GM19468 (cell line): ENCODE measurements around the gene SRGAP3.

Experiments
- ATAC-seq: cut with Tn5 transposase; IDR thresholded peaks from one replicate; pipeline ENCODE4 v1.9.1; 2021; ENCODE audit warnings: mild to moderate bottlenecking, moderate library complexity, moderate number of reproducible peaks; ENCODE audit not compliant: unreplicated experiment; ENCODE audit errors: extremely low read depth

The SRGAP3 gene

GRCh38 chr3:9254764-9255163 is 5.3 kb upstream of the SRGAP3 start:
- ATAC-seq, result no peak

- no peak for ATAC-seq
These were observed 3.9 kb upstream of the SRGAP3 start for GRCh38 chr3:9253327-9253726.

DNA sequence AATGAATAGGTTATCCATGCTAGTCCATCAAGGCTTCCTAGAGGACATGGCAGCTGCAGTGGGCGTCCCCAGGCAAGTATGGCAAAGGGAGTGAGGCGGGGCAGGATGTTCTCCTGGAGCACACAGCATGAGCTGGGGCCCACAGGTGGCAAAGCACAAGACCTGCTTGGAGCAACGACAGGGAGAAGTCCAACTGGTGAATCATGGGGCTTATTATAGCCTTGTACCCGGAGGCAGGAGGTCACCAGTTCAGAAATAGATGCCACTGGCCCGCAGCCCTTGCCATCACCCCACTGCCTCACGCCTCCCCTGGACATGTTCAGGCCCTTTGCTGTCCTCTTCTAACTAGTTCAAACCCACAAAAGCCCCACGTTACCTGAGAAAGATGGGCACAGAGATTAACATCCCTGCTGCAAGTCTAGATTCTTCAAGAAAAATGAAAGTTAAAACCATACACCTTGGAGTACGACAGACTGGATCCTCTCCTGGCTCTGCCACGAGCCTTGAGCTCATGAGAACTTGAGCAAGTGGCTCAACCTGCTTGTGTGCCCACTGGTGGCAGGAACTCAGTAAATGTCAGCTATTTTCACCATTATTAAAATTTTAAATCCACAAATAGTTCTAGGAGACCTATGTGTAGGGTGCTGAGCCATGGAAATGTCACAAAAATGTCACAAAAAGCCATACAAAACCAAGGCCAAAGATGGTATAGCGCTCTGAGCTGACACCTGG is 1.8 kb upstream of the SRGAP3 start:
- ATAC-seq, result no peak

GRCh38 chr3:9250236-9250635 is 790 bp upstream of the SRGAP3 start:
- ATAC-seq, result no peak

DNA sequence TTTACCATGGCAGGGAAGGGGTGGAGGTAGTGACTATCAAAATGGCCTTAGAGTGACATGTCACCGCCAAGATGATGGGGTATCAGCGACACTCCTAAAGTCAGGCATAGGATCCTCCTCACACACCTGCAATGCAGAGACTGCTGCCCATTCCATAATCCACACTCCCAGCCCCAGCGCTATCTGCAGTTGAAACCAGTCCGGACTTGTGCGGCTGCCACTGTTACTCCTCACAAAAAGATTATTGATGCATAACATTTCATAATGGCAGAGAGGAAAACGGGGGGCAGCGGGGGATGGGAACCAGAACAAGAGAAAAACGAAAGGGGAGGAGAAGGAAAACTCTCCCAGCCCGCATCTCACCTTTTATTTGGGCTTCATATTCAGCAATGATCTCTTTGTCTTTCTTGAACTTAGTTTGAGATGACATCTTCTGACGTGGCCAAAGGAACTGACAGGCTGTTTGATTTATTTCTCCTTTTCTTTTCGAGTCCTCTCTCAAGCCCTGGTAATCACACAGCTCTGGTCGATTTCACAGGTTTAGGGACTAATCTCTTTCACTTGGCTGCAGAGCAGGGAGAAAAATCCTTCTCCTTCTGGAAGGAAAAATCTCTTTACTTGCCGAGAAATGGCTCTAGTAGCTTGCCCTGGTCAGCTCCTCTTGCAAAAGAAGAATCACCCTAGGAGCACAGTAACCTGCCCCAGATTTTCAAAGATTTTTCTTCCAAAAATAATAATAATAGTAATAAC is 749 bp downstream of the SRGAP3 start:
- ATAC-seq, result no peak

- ATAC-seq, result no peak
These were observed 1.4 kb downstream of the SRGAP3 start for GRCh38 chr3:9247941-9248521.

GRCh38 chr3:9247361-9247940 is 2.0 kb downstream of the SRGAP3 start:
- ATAC-seq, result no peak

DNA sequence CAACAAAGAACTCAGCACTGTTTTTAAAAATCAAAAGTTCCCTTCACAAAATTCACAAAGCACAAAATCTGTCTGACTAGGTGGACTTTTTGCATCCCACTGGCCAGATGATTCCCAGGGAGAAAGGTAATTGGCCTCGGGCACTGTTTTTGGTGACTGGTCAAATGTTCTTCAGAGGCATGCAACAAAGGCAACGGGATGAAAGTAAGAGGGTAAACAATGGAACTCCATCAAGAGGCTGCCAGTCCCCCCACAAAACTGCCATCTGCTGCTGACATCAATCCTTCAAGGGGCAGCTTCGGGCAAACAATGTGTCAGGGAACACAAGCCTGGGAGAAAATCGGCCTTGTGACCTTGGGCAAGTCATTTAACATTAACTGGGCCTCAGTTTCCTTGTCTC is 3.3 kb downstream of the SRGAP3 start:
- ATAC-seq, result no peak

DNA sequence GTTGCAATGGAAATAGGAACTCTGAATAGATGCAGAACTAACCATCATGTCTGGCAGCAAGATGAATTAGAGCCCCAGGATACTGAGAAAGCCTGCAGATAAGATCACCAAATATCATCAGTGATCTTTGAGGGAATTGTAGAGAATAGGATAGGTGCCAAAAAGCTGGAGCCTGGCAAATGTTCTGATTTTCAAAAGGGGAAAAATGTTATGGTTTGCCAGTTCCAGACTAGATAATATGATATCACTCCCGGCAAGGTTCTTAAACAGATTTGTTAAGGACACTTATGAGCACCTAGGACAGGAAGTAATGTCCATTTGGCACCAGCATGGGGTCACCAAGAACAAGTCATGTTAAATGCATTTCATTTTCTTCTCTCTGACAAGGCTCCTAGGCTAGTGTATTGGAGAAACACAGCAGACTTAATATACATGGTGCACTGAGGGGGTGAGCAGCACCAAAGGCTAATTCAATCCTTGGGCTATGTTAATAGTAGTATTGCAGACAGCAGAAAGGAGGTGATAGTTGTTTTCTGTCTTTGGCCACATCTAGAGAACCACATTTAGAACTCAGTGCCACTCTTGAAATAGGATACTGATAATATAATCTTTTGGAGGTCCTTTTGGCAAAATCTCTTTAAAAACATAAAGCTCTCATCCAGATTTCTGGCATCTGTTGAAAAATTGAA is 4.8 kb downstream of the SRGAP3 start:
- ATAC-seq, result no peak

DNA sequence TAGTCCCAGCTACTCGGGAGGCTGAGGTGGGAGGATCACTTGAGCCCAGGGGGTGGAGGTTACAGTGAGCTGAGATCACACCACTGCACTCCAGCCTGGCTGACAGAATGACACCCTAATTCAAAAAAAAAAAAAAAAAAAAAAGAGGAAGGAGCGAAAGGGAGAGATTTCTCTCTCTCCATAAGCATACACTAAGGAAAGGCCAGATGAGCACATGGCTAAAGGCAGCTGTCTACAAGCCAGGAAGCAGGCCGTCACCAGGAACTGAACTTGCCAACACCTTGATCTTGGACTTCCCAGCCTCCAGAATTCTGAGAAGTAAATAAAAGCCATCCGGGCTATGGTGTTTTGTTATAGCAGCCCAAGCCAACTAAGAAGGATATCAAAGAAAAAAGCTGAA is 7.5 kb downstream of the SRGAP3 start:
- ATAC-seq, result no peak

GRCh38 chr3:9239680-9240079 is 9.8 kb downstream of the SRGAP3 start:
- no peak for ATAC-seq

DNA sequence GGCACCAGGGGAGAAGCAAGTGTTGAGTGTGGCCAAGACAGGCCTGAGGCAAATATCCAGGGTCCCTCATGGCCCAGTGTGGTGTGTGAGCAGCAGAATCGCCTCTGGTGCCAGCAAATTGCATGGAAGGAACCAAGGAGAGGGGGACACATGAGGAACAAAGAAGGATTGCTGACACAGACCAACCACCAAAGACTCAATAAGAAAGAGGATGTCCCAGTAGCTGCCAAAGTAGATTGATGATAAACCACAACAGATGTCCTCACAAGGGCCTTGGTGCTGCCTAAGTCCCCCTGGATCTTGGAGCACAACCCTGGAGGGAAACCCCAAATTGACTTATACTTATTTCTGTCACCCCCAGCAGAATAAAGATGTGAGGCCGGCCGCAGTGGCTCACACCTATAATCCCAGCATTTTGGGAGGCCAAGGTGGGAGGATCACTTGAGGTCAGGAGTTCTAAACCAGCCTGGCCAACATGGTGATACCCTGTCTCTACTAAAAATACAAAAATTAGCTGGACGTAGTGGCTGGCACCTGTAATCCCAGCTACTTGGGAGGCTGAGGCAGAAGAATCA is 10.6 kb downstream of the SRGAP3 start:
- ATAC-seq, result no peak

DNA sequence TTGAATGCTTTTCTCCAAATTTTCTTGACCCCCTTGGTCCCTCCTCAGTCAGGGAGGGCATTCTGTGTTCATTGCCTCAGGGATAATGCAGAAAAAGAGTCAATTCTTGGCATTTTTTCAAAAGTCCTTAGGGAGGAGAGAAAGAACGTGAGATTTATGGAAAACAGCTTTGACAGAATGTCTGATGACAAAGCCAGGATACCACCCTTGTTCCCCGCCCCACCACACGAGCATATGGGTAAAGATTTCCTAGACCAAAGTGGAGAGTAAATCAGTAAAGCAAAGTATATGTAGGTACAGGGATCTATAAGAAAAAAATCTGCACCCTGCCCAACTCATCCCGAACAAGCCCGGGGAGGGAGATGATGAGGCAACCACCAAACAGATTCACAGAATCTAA is 11.2 kb downstream of the SRGAP3 start:
- ATAC-seq, result no peak

DNA sequence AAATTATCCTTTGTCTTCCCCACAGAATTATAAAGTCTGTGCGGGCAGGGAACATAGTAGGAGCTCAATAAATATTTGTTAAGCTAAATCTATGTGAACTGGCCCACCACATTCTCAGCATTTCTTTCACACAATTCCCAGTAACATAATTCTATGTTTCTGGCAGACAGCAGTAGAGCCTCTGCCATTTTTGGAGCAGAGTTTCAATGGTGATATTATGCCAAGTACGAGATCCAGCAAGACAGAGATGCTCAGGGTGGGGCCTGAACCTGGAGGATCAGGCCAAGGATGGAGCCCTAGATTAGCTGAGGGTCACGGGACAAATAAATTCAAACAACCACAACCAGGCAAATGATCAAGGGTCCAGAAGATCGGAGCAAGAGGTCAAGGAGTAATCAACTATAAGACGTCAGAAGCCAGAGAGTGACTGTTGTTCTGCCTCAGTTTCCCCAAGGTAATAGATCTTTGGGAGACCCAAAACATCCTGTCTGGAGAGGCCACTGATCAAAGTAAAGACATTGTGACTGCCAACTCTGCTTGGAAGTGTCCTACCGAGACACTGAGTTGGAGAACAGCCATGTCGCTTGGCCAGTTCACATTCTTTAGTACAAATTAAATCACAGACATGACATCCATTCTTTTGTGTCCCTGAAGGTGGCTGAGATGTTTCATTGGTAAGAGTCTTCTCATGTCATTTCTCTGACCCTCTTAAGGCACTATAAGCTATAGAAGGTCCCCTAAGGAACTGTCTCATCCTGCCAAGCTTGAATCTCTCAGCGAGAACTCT is 15.4 kb downstream of the SRGAP3 start:
- no peak for ATAC-seq

- no peak for ATAC-seq
These were observed 16.3 kb downstream of the SRGAP3 start for GRCh38 chr3:9233101-9233500.

GRCh38 chr3:9231937-9232336 is 17.5 kb downstream of the SRGAP3 start:
- ATAC-seq, result no peak

- ATAC-seq, result no peak
These were observed 18.0 kb downstream of the SRGAP3 start for GRCh38 chr3:9231471-9231870.

- ATAC-seq, result no peak
These were observed 18.4 kb downstream of the SRGAP3 start for GRCh38 chr3:9231006-9231405.

DNA sequence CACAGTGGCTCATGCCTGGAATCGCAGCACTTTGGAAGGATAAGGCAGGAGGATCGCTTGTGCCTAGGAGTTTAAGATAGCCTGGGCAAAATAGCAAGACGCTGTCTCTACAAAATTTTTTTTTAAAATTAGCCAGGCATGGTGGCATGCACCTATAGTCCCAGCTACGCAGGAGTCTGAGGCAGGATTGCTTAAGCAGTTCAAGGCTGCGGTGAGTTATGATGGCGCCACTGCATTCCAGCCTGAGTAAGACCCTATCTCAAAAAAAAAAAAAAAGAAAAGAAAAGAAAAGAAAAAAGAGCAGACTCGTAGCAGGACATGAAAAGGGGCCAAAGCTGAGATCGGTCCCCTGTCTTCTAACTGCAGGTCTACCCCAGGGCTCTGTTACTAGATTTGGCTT is 18.9 kb downstream of the SRGAP3 start:
- no peak for ATAC-seq
